ENCODE measurements around the gene GPR50.

The GPR50 gene

DNA sequence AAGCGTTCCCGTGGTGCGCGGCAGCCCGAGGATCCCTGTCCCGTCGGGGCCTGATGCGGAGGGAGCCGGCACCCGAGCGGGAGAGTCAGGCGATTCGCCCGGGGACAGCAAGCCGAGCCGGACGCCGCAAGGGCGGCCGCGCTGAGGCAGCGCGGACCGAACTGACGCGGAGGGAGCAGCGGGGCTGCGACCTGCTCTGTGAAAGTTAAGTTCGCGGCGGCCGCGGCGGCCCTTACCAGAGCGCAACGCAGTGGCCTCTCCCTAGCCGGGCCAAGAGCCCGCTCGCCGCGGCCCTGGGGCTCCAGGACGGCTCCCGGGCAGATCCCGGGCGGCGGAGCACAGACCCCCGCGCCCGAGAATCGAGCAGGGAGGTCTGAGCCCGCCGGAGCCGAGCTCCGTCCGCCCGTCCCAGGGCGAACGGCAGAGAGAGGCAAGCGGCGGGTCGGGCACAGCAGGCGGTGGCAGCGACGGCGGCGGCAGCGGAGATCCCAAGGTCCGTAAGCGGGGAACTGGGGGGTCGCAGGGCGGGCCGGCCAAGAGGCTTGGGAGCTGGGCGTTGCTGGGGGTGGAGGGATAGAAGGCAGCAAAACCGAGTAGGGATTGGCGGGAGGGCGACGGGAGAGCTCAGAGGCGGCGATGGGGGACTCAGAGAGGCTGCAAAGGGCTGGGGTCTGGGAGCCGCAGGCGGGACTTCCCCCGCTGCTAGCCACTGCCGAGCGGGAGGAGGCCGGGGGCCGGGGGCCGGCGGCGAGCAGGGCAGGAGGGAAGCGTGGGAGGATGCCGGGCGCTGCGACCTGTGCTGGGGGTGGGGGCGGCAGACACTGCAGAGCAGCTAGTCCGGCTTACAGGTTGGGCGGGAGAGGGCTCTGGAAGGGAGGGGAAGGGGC lies 1.0 kb downstream of the GPR50 start:
- Histone ChIP-seq H3K9me3 (ENCODE audit: control insufficient read depth in 1 of 2, low read length in 2 of 2) (no peaks in the 10 kb centered on the region), H3K4me3 (ENCODE audit: low read depth in 1 of 2, low read length in 2 of 2) (peak overlapping the region in 1 of 2 donors; percentile 45), H3K36me3 (ENCODE audit: control insufficient read depth in 1 of 2, insufficient read depth in 2 of 2, low read length in 2 of 2) (no peaks in the 10 kb centered on the region), H3K27me3 (ENCODE audit: low read depth, low read length) (peaks cover 4% of the 10 kb centered on the region), H3K27ac (ENCODE audit: low read length) (no peak overlapping the region), H3K4me1 (ENCODE audit: control insufficient read depth in 1 of 2, insufficient read depth in 2 of 2, low read length in 2 of 2) (peaks cover 0 to 6% of the 10 kb centered on the region in 2 donors)

DNA sequence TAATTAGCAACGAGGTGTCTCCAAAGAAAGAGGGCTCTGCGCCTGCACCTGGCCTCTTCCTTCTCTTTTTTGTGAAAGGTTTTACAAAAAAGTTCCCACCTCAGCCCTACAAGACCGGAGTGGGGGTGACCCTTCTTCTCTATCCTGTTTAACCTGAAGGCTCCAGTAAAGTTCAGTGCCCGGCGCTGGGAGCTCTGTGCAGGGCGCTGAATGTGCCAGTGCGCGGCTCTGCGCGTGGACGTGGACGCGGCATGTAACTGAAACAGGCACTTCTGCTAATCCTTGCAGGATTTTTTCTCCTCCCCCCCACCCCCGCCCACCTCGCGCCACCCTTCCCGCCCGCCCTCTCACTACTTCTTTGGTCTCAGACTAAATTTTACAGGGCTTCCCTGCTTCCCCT lies 2.4 kb downstream of the GPR50 start:
- Histone ChIP-seq H3K4me1 (ENCODE audit: control insufficient read depth in 1 of 2, insufficient read depth in 2 of 2, low read length in 2 of 2) (peaks cover 0 to 6% of the 10 kb centered on the region in 2 donors), H3K4me3 (ENCODE audit: low read depth in 1 of 2, low read length in 2 of 2) (peak overlapping the region in 1 of 2 donors; percentile 45), H3K27ac (ENCODE audit: low read length) (no peak overlapping the region), H3K9me3 (ENCODE audit: control insufficient read depth in 1 of 2, low read length in 2 of 2) (no peaks in the 10 kb centered on the region), H3K36me3 (ENCODE audit: control insufficient read depth in 1 of 2, insufficient read depth in 2 of 2, low read length in 2 of 2) (no peaks in the 10 kb centered on the region), H3K27me3 (ENCODE audit: low read depth, low read length) (peaks cover 4% of the 10 kb centered on the region)

DNA sequence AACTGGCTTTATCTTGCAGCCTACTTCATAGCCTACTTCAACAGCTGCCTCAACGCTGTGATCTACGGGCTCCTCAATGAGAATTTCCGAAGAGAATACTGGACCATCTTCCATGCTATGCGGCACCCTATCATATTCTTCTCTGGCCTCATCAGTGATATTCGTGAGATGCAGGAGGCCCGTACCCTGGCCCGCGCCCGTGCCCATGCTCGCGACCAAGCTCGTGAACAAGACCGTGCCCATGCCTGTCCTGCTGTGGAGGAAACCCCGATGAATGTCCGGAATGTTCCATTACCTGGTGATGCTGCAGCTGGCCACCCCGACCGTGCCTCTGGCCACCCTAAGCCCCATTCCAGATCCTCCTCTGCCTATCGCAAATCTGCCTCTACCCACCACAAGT lies 4.0 kb downstream of the GPR50 start:
- H3K27me3 ChIP-seq (ENCODE audit: low read depth, low read length) = peaks cover 4% of the 10 kb centered on the region
- no peak overlapping the region for H3K27ac ChIP-seq (ENCODE audit: low read length)
- H3K4me3 ChIP-seq (ENCODE audit: low read depth in 1 of 2, low read length in 2 of 2) = no peak overlapping the region
- H3K36me3 ChIP-seq (ENCODE audit: control insufficient read depth in 1 of 2, insufficient read depth in 2 of 2, low read length in 2 of 2) = no peaks in the 10 kb centered on the region
- peaks cover 0 to 6% of the 10 kb centered on the region in 2 donors for H3K4me1 ChIP-seq (ENCODE audit: control insufficient read depth in 1 of 2, insufficient read depth in 2 of 2, low read length in 2 of 2)
- H3K9me3 ChIP-seq (ENCODE audit: control insufficient read depth in 1 of 2, low read length in 2 of 2) = no peaks in the 10 kb centered on the region

- Histone ChIP-seq H3K27me3 (ENCODE audit: low read depth, low read length) (peaks cover 4% of the 10 kb centered on the region), H3K4me1 (ENCODE audit: control insufficient read depth in 1 of 2, insufficient read depth in 2 of 2, low read length in 2 of 2) (peaks cover 0 to 6% of the 10 kb centered on the region in 2 donors), H3K27ac (ENCODE audit: low read length) (no peak overlapping the region), H3K4me3 (ENCODE audit: low read depth in 1 of 2, low read length in 2 of 2) (no peak overlapping the region), H3K36me3 (ENCODE audit: control insufficient read depth in 1 of 2, insufficient read depth in 2 of 2, low read length in 2 of 2) (no peaks in the 10 kb centered on the region), H3K9me3 (ENCODE audit: control insufficient read depth in 1 of 2, low read length in 2 of 2) (no peaks in the 10 kb centered on the region)
Measured at GRCh38 chrX:151181088-151181487, 4.7 kb downstream of the GPR50 start.

- H3K9me3 ChIP-seq (ENCODE audit: control insufficient read depth in 1 of 2, low read length in 2 of 2) = no peaks in the 10 kb centered on the region
- H3K36me3 ChIP-seq (ENCODE audit: control insufficient read depth in 1 of 2, insufficient read depth in 2 of 2, low read length in 2 of 2) = no peaks in the 10 kb centered on the region
- no peak overlapping the region for H3K4me3 ChIP-seq (ENCODE audit: low read depth in 1 of 2, low read length in 2 of 2)
- no peaks in the 10 kb centered on the region for H3K4me1 ChIP-seq (ENCODE audit: control insufficient read depth in 1 of 2, insufficient read depth in 2 of 2, low read length in 2 of 2)
- H3K27me3 ChIP-seq (ENCODE audit: low read depth, low read length) = peaks cover 2% of the 10 kb centered on the region
- no peak overlapping the region for H3K27ac ChIP-seq (ENCODE audit: low read length)
Measured at GRCh38 chrX:151183233-151183753, 6.9 kb downstream of the GPR50 start.

GRCh38 chrX:151183912-151184565 lies 7.7 kb downstream of the GPR50 start:
- Histone ChIP-seq H3K27ac (ENCODE audit: low read length) (no peak overlapping the region), H3K9me3 (ENCODE audit: control insufficient read depth in 1 of 2, low read length in 2 of 2) (no peaks in the 10 kb centered on the region), H3K4me1 (ENCODE audit: control insufficient read depth in 1 of 2, insufficient read depth in 2 of 2, low read length in 2 of 2) (no peaks in the 10 kb centered on the region), H3K27me3 (ENCODE audit: low read depth, low read length) (no peaks in the 10 kb centered on the region), H3K36me3 (ENCODE audit: control insufficient read depth in 1 of 2, insufficient read depth in 2 of 2, low read length in 2 of 2) (no peaks in the 10 kb centered on the region), H3K4me3 (ENCODE audit: low read depth in 1 of 2, low read length in 2 of 2) (no peak overlapping the region)

DNA sequence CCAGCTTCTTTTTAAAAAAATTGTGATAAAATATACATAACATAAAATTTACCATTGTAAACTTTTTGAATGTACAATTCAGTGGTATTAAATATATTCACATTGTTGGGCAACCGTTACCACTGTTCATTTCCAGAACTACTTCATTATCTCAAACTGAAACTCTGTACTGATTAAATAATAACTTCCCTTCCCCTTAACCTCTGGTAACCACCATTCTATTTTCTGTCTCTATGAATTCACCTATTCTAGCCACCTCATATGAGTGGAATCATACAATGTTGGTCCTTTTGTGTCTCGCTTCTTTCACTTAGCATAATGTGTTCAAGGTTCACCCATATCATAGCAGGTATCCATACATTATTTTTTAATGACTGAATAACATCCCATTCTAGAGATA lies 8.3 kb downstream of the GPR50 start:
- Histone ChIP-seq H3K27ac (ENCODE audit: low read length) (no peak overlapping the region), H3K4me3 (ENCODE audit: low read depth in 1 of 2, low read length in 2 of 2) (no peak overlapping the region), H3K36me3 (ENCODE audit: control insufficient read depth in 1 of 2, insufficient read depth in 2 of 2, low read length in 2 of 2) (no peaks in the 10 kb centered on the region), H3K4me1 (ENCODE audit: control insufficient read depth in 1 of 2, insufficient read depth in 2 of 2, low read length in 2 of 2) (no peaks in the 10 kb centered on the region), H3K9me3 (ENCODE audit: control insufficient read depth in 1 of 2, low read length in 2 of 2) (no peaks in the 10 kb centered on the region), H3K27me3 (ENCODE audit: low read depth, low read length) (no peaks in the 10 kb centered on the region)

DNA sequence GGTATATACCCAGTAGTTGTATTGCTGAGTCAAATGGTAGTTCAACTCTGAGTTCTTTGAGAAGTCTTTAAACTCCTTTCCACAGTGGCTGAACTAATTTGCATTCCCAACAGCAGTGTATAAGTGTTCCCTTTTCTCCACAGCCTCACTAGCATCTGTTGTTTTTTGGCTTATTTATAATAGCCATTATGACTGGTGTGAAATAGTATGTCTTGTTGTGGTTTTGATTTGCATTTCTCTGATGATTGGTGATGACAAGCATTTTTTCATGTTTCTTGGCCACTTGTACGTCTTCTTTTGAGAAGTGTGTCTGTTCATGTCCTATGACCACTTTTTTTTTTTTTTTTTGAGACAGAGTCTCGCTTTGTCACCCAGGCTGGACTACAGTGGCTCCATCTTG lies 30.5 kb downstream of the GPR50 start:
- Histone ChIP-seq H3K9me3 (ENCODE audit: control insufficient read depth in 1 of 2, low read length in 2 of 2) (no peaks in the 10 kb centered on the region), H3K4me3 (ENCODE audit: low read depth in 1 of 2, low read length in 2 of 2) (no peak overlapping the region), H3K27ac (ENCODE audit: low read length) (no peak overlapping the region), H3K4me1 (ENCODE audit: control insufficient read depth in 1 of 2, insufficient read depth in 2 of 2, low read length in 2 of 2) (no peaks in the 10 kb centered on the region), H3K27me3 (ENCODE audit: low read depth, low read length) (no peaks in the 10 kb centered on the region), H3K36me3 (ENCODE audit: control insufficient read depth in 1 of 2, insufficient read depth in 2 of 2, low read length in 2 of 2) (no peaks in the 10 kb centered on the region)

GRCh38 chrX:151225843-151226242 lies 49.5 kb downstream of the GPR50 start:
- Histone ChIP-seq H3K9me3 (ENCODE audit: control insufficient read depth in 1 of 2, low read length in 2 of 2) (no peaks in the 10 kb centered on the region), H3K4me1 (ENCODE audit: control insufficient read depth in 1 of 2, insufficient read depth in 2 of 2, low read length in 2 of 2) (no peaks in the 10 kb centered on the region), H3K4me3 (ENCODE audit: low read depth in 1 of 2, low read length in 2 of 2) (no peak overlapping the region), H3K27me3 (ENCODE audit: low read depth, low read length) (no peaks in the 10 kb centered on the region), H3K27ac (ENCODE audit: low read length) (no peak overlapping the region), H3K36me3 (ENCODE audit: control insufficient read depth in 1 of 2, insufficient read depth in 2 of 2, low read length in 2 of 2) (no peaks in the 10 kb centered on the region)

DNA sequence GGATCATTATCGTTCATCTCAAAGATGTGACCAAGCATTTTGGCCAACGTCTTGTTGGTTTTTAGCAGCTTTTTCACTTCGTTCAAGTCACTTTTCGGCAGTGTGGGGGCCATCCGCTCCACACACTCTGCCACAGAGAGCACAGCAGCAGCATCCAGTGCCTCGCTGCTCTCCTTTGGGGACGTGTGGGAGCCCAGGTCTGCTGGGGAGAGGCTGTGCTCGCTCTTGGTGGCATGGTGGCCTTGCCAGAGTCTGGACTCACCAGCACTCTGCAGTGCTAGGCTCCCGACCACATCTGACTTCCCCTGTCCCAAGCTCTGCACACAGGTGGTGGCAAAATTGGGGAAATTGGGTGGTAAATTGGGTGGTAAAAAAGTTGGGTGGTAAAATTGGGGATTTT lies 50.6 kb downstream of the GPR50 start:
- Histone ChIP-seq H3K36me3 (ENCODE audit: control insufficient read depth in 1 of 2, insufficient read depth in 2 of 2, low read length in 2 of 2) (no peaks in the 10 kb centered on the region), H3K4me1 (ENCODE audit: control insufficient read depth in 1 of 2, insufficient read depth in 2 of 2, low read length in 2 of 2) (no peaks in the 10 kb centered on the region), H3K9me3 (ENCODE audit: control insufficient read depth in 1 of 2, low read length in 2 of 2) (no peaks in the 10 kb centered on the region), H3K4me3 (ENCODE audit: low read depth in 1 of 2, low read length in 2 of 2) (no peak overlapping the region), H3K27me3 (ENCODE audit: low read depth, low read length) (no peaks in the 10 kb centered on the region), H3K27ac (ENCODE audit: low read length) (no peak overlapping the region)

GRCh38 chrX:151227627-151228026 lies 51.2 kb downstream of the GPR50 start:
- Histone ChIP-seq H3K9me3 (ENCODE audit: control insufficient read depth in 1 of 2, low read length in 2 of 2) (no peaks in the 10 kb centered on the region), H3K27me3 (ENCODE audit: low read depth, low read length) (no peaks in the 10 kb centered on the region), H3K36me3 (ENCODE audit: control insufficient read depth in 1 of 2, insufficient read depth in 2 of 2, low read length in 2 of 2) (no peaks in the 10 kb centered on the region), H3K27ac (ENCODE audit: low read length) (no peak overlapping the region), H3K4me1 (ENCODE audit: control insufficient read depth in 1 of 2, insufficient read depth in 2 of 2, low read length in 2 of 2) (no peaks in the 10 kb centered on the region), H3K4me3 (ENCODE audit: low read depth in 1 of 2, low read length in 2 of 2) (no peak overlapping the region)
